ENCODE measurements around the gene DDA1.
"Not testable (repeated sequence)": the region's sequence is repeated elsewhere in the genome, so short reads cannot be mapped to it uniquely, and the experiment has no call there.

The DDA1 gene

DNA sequence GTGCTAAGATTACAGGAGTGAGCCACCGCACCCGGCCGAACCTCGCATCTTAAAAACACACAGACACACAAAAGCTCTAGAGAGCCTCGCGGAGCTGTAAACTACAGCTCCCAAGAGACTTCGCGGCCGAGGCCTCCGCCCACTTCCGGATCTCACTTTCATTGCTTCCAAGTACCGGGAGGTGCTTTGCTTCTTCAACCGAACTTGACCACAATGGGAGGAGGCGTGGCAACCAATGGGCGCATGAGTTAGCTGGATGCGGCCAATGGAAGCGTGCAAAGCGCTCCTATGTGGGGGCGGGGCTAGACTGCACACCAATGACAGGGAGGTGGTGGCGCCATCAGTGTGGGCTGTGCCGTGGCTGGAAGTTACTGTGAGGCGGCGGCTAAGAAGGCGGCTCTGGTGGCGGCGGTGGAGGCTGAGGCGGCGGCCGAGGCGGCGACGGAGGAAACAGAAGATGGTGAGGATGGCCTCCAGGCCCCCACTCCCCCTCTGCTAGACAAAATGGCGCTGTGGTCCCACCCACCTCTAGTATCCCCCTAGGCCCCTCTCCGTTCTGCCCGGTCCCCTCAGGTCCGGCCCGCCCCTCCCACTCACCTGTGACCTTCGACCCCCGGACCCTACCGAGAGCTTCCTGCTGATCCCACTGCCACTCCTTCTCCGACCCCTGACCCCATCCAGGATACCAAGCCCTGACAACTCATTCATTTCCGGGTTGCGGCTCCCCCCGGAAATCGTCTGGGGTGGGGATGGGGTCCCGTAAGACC is at the start of gene DDA1:
DDA1 (plus strand) TSS at position 366 of the 767 bp plus-strand sequence; CDS start at position 458, 92 bp downstream.
- peak; percentile 99 for DNase-seq (ENCODE audit: low read depth in 2 of 2)

DNA sequence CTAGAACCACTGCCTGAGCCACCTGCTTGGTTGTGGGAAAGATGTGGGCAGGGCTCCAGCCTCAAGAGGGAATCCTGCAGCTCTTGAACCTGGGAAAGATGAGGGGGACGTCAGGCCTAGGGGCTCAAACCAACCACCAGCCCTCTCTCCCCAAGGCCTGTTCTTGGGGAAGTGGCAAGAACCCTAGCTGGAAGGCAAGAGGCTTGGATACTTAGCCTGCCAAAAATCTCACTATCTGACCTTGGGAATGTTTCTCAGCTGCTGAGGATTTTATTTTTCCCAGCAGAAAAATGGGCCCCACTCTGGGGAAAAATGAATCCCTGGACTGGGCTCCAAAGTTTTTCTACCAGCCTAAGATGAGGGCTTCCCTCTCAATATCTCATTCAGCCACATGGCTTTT is 49.4 kb upstream of the DDA1 start:
- no peak for DNase-seq (ENCODE audit: low read depth in 2 of 2)

DNA sequence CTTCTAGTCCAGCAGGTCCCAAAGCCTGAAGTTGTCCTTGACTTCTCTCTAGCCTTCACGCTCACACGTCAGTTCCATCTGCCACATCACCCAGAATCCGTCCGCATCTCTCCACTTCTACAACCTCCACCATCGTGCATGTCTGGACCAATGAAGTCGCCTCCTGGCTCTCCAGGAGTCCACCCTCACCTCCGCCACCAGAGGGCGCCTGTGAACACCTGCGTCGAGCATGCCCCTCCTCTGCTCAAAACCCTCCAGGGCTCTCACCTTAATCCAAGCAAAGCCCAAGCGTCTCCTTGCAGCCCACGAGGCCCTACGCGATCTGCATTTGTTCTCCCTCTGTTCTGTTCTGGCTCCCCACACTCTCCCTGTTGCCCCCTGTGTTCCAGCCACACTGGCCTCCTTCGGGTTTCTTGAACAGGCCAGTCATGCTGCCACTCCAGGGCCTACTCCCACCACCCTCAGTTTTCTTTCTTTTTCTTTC is 48.5 kb upstream of the DDA1 start:
- peak; percentile 83 to 89 for DNase-seq (ENCODE audit: low read depth in 2 of 2)

DNA sequence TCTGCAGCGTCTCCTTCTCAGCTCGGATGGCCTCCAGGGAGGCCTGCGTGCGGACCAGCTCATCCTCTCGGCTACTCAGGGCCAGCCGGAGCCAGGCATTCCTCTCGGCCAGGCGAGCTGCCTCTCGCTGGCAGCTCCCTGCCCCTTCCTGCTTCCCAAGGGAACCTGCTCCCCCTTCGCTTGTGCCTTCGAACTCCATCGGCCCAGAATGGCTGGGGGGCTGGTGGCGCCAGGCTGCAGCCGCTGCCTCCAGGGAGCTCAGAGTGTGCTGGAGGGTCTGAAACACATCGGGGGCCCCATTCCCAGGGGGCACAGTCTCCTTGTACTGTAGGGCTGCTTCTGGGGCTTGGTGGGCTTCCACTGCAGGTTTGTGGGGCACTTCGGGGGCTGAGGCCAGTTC is 46.8 kb upstream of the DDA1 start:
- no peak for DNase-seq (ENCODE audit: low read depth in 2 of 2)

DNA sequence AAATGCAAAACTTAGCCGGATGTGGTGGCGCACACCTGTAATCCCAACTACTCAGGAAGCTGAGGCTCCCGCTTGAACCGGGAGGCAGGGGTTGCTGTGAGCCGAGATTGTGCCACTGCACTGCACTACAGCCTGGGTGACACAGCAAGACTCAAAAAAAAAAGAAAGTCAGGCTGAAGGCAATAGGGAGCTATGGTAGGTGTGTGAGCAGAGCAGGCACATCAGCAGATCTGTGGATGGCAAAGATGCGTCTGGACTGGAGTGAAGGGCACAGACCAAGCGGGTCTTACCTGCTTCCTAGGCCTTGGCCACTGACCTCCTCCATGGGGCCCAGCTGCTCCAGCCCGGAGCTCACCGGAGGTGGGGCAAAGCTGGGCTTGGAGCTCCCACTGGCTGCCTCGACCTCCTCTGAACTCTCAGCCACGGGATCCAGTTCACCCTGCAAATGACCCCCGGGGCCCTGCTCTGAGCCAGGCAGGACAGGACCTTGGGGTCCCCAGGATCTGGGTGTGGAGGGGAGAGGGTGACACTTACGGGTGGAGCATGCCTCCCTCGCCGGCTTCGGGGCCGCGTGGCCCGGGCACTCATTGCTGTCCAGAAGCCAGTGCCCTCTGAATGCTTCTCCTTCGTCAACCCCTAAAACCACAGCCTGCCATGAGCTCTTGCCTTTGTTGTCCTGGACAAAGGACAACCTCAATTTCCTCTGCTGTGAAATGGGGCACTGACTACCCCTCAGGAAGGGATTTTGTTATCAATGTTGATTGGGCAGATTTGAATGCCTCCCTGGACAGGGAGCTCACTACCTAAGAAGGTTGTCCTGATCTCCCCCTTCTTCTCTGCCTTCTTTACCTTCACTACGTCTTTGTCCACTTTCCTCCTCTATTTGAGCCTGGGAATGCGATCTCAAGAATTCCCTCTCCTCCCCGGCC is 45.4 kb upstream of the DDA1 start:
- no peak for DNase-seq (ENCODE audit: low read depth in 2 of 2)

DNA sequence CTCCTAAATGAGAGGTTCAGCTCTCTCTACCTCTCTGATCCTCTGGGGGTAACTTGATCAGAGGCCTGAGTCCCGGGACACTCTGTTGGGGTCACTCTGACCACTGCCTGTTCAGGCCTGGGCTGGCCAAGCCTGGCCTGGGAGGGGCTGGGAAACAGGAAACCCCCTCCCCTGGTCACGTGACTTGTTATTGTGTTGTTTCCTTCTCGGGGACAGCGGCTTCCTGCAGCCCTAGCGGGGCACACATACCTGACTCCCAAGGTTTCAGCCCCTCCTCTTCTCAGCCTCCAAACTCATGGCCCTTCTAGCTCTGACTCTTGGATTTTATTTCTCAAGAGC is 44.8 kb upstream of the DDA1 start, which contains the start of gene USHBP1:
USHBP1 (minus strand) TSS at position 105 of the 339 bp plus-strand sequence. CDS start 446 bp downstream, outside the sequence.
- no peak for DNase-seq (ENCODE audit: low read depth in 2 of 2)

DNA sequence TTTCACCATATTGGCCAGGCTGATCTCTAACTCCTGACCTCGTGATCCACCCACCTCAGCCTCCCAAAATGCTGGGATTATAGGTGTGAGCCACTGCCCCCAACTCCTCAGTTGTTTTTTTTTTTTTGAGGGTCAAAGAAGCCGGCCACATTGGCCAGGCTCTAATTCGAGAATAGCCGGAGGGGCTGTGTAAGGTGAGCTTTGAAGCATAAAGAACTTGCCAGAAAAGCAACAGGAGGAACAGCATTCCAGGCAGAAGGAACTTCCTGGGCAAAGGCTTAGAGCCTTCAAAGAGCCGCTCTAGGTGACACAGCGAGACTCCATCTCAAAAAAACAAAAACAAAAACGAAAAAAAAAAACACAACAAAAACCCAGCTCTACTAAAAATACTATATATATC is 43.3 kb upstream of the DDA1 start:
- DNase-seq (ENCODE audit: low read depth in 2 of 2), result no peak

DNA sequence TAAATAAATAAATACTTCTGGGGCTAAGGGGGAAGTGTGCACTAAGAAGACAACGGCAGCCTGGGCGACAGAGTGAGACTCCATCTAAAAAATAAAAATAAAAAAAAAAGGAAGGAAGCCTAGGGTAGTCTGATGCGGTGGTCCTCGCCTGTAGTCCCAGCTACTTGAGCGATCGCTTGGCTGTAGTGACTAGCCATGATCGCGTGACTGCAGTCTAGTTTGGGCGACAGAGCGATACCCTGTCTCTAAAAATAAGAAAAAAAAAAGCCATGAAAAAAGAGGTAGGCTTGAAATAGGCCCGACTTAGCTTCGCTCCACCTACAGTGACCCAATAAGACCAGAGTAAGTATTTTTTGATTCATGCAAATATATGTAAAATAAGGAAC is 42.8 kb upstream of the DDA1 start:
- DNase-seq (ENCODE audit: low read depth in 2 of 2), result no peak

DNA sequence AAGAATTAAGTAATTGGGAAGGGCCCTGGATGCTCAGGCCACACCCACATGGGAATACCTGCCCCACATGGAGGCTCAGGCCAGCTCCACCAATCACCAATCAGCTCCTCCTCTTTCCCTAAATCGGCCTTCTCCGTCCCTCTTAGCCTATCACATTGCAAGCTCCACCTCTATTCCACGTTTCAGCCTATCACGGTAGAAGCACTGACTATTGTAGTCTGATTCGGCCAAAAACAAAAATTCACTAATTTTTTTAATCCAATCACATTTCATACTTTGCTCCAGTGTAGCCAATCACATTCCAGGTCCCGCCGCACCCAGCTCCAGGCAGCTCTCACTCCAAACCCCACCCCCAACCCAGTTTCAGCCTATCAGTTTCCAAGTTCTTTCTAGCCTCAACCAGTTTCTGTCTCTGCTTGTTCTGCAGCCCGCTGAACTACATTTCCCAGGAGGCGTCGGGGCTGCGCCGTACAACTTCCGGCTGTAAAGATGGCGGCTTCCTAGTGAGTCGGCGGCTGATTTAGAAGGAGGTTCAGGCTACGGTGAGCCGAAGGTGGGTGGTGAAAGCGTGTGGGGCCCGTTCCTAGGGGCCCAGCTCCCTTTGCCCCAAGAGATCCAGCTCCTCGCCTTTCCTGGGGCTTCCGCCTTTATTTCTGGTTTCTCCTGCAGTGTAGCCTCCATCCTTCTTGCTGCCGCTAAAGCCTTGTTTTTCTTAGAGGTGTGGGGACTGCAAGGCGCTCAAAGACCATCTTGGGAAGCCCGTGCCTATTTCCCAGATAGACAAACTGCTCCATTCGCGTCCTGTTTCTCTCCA is 42.2 kb upstream of the DDA1 start, which contains the start of gene BABAM1:
BABAM1 (plus strand) TSS at position 469 of the 814 bp plus-strand sequence. CDS start 1,364 bp downstream, outside the sequence.
- DNase-seq (ENCODE audit: low read depth in 2 of 2), result peak; percentile 95 to 96

DNA sequence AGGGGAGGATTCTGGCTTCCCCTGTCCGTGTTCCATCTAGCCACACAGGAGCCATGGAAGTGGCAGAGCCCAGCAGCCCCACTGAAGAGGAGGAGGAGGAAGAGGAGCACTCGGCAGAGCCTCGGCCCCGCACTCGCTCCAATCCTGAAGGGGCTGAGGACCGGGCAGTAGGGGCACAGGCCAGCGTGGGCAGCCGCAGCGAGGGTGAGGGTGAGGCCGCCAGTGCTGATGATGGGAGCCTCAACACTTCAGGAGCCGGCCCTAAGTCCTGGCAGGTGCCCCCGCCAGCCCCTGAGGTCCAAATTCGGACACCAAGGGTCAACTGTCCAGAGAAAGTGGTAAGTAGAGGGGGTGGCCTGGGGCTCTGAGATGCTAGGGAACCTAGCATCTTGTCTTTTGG is 40.6 kb upstream of the DDA1 start:
- DNase-seq (ENCODE audit: low read depth in 2 of 2), result no peak

DNA sequence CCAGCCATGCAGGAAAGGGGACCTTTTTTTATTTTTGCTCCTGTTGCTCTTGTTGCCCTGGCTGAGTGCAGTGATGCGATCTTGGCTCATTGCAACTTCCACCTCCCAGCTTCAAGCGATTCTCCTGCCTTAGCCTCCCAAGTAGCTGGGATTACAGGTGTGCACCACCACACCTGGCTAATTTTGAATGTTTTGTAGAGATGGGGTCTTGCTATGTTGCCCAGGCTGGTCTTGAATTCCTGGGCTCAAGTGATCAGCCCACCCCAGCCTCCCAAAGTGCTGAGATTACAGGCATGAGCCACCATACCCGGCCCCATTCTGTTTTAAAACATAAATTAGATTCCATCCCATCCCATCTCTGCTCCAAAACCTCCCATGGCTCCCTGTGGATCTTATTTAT is 34.5 kb upstream of the DDA1 start:
- DNase-seq (ENCODE audit: low read depth in 2 of 2), result not testable (repeated sequence)

DNA sequence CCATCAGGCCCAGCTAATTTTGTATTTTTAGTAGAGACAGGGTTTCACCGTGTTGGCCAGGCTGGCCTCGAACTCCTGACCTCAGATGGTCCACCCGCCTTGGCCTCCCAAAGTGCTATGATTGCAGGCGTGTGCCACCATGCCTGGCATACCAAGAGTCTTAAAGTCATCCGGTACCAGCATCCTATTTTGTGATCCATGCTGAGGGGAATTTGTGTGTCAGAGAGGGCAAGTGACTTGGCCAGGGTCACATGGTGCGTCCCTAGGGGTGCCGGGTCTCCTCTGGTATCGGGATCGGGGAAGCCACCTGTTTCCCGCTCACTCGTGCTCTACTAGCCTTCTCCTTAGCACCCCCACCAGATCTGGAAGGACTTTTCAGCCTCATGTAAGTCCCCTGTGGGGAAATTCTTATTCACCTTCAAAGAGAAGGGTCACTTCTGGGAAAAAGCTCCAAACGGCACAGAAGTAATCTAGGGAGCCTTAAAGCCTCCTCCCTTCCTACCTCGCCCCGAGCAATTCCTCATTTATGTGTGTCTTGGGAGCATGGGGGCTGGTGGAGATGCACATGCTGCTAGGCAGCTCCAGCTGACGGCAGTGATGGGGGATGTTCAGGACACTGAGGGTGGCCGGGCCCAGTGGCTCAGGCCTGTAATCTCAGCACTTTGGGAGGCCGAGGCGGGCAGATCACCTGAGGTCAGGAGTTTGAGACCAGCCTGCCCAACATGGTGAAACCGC is 33.8 kb upstream of the DDA1 start:
- DNase-seq (ENCODE audit: low read depth in 2 of 2), result no peak

DNA sequence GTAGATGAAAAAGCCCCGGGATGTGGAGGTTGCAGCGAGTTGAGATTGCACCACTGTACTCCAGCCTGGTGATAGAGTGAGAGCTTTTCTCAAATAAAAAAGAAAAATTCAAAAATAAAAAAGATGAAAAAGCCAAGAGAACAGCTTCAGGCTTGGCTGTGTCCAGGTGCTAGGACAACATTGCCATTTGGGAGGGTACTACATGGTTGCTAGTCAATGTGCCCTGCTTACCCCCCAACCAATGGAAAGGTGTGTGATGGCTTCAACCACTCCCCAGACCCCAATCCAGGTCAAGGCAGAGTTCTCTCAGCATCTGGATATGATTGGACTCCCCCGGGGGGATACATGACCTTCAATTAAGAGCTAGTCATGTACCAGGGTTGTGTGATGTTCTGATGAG is 29.9 kb upstream of the DDA1 start:
- DNase-seq (ENCODE audit: low read depth in 2 of 2), result no peak

DNA sequence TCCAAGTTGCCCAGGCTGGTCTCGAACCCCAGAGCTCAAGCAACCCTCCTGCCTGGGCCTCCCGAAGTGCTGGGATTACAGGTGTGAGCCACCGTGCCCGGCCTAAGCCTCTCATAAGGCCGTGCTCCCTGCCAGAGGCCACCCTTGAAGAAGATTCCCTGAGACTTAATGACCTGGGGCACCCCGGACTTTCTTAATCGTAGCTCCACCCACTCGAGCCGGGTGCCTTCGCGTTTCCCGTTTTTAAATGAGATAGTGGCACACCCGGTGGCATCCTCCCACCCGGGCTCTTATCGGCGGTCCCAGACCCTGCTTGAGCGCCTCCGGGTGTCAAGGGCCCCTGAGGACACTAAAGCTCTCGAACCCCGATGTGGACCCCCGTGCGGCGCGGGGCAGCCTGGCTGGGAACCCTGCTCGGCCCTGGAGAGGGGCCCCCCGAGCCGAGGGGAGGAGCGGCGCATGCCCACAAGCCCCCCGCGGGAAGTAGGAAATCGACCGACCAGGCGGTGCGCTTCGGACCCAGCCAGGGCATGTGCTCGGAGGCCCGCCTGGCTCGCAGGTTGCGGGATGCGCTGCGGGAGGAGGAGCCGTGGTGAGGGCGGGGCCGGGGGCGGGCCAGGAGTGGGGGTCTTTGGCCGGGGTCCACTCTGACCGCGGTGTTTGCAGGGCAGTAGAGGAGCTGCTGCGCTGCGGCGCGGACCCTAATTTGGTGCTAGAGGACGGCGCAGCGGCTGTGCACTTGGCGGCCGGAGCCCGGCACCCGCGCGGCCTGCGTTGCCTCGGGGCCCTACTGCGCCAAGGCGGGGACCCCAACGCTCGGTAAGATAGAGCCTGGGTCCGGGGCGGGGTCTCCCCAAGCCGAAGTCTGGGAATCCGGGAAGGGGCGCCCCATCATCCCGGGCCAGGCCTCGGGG is 27.7 kb upstream of the DDA1 start, which contains the start of gene ANKLE1:
ANKLE1 (plus strand) TSS at position 511 of the 914 bp plus-strand sequence; CDS start at position 531, 20 bp downstream.
- no peak for DNase-seq (ENCODE audit: low read depth in 2 of 2)

DNA sequence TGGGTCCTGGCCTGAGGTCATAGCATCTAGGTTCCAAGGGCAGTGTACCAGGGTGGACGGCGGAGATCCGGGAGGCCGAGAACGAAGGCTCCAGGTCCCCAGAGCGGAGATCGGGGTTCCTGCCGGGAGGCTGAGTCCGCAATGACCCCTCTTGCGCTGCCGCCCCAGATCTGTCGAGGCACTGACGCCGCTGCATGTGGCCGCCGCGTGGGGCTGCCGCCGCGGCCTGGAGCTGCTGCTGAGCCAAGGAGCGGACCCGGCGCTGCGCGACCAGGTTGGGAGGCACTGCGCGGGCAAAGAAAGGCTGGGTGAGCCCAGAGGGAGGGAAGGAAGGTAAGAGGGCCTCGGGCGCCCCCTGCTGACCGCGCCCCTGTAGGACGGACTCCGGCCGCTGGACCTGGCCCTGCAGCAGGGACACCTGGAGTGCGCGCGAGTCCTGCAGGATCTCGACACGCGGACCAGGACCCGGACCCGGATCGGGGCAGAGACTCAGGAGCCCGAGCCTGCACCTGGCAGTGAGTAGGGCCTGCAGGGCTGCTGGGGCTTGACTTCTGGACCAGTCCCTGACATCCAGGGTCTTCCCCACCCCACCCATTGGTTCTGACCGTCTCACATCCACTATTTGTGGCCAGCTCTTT is 26.8 kb upstream of the DDA1 start:
- DNase-seq (ENCODE audit: low read depth in 2 of 2), result peak; percentile 70

DNA sequence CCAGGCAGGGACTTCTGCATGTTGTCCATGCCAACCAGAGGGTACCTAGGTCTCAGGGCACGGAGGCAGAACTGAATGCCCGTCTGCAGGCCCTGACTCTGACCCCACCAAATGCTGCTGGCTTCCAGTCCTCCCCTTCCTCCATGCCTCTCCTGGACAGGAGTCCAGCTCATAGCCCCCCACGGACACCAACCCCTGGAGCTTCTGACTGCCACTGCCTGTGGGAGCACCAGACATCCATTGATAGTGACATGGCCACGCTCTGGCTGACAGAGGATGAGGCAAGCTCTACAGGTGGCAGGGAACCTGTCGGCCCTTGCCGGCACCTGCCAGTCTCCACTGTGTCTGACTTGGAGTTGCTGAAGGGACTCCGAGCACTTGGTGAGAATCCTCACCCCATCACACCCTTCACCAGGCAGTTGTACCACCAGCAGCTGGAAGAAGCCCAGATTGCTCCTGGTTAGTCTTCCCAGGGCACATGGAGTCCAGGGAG is 25.8 kb upstream of the DDA1 start:
- DNase-seq (ENCODE audit: low read depth in 2 of 2), result no peak

DNA sequence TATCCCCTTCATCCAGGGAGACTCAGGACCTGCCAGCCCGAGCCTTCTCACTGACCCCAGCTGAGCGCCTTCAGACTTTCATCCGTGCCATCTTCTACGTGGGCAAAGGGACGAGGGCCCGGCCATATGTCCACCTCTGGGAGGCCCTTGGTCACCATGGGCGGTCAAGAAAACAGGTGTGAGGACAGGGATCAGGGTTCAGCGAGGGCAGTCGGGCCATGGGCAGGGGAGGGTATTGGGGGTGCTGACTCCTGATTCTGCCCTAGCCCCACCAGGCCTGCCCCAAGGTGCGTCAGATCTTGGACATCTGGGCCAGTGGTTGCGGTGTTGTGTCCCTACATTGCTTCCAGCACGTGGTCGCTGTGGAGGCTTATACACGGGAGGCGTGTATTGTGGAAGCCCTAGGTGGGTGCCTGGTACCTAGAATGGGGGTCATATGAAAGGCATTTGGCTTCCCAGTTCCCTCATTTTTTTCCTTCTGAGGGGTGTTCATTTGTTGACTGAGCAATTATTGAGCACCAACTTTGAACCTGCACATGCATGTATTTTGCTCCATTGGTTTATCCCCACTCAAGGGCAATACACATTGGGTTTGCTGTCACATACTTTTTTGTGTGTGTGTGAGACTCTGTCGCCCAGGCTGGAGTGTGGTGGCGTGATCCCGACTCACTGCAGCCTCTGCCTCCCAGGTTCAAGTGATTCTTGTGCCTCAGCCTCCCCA is 23.8 kb upstream of the DDA1 start:
- DNase-seq (ENCODE audit: low read depth in 2 of 2), result no peak

DNA sequence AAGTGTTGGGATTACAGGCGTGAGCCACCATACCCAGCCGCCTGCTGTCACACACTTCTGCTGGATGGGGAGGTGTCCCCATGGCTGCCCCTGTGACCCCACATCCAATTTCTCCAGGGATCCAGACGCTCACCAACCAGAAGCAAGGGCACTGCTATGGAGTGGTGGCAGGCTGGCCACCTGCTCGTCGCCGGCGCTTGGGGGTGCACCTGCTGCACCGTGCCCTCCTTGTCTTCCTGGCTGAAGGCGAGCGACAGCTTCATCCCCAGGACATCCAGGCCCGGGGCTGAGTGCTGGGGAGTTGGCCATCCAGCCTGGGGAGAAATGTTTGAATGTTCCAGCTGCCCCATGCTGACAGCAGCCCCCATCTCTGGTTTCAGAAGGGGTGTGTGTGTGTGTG is 23.1 kb upstream of the DDA1 start:
- DNase-seq (ENCODE audit: low read depth in 2 of 2), result no peak

Measured in stimulated activated CD4-positive, alpha-beta T cell treated with anti-CD3 and anti-CD28 coated beads, Interleukin-15, amount 100 ng/mL, for 48 hours (primary cell).